Brain pericyte (primary cell): ENCODE data around the gene HSPA12A.

ENCODE experiments used
- DNase-seq: peaks from one replicate; pipeline ENCODE4 v3.0.0-alpha.2; 2012; ENCODE audit warnings: low read depth, low spot score

HSPA12A gene

GRCh38 chr10:116668446-116668845 is 73.9 kb downstream of the HSPA12A start:
- no peak for DNase-seq

- no peak for DNase-seq
Observed at GRCh38 chr10:116668018-116668417, 74.3 kb downstream of the HSPA12A start.

GRCh38 chr10:116667484-116667883 is 74.9 kb downstream of the HSPA12A start:
- no peak for DNase-seq

- no peak for DNase-seq
Observed at GRCh38 chr10:116665541-116666125, 76.7 kb downstream of the HSPA12A start.

- DNase-seq = no peak
Observed at GRCh38 chr10:116664631-116665030, 77.7 kb downstream of the HSPA12A start.

- DNase-seq = no peak
Observed at GRCh38 chr10:116663342-116663741, 79.0 kb downstream of the HSPA12A start.

- no peak for DNase-seq
Observed at GRCh38 chr10:116660860-116661259, 81.5 kb downstream of the HSPA12A start.

- DNase-seq = no peak
Observed at GRCh38 chr10:116659049-116659670, 83.2 kb downstream of the HSPA12A start.

GRCh38 chr10:116657863-116658551 is 84.4 kb downstream of the HSPA12A start:
- no peak for DNase-seq

- no peak for DNase-seq
Observed at GRCh38 chr10:116656044-116656443, 86.3 kb downstream of the HSPA12A start.

GRCh38 chr10:116655568-116655967 is 86.8 kb downstream of the HSPA12A start:
- no peak for DNase-seq

- DNase-seq = no peak
Observed at GRCh38 chr10:116654816-116655215, 87.5 kb downstream of the HSPA12A start.

GRCh38 chr10:116653885-116654284 is 88.5 kb downstream of the HSPA12A start:
- no peak for DNase-seq

GRCh38 chr10:116648903-116649302 is 93.5 kb downstream of the HSPA12A start:
- DNase-seq = no peak

- no peak for DNase-seq
Observed at GRCh38 chr10:116646502-116646901, 95.9 kb downstream of the HSPA12A start.

- no peak for DNase-seq
Observed at GRCh38 chr10:116637830-116638229, 104.5 kb downstream of the HSPA12A start.

- DNase-seq = no peak
Observed at GRCh38 chr10:116636976-116637375, 105.4 kb downstream of the HSPA12A start.

- DNase-seq = no peak
Observed at GRCh38 chr10:116636385-116636784, 106.0 kb downstream of the HSPA12A start.

GRCh38 chr10:116634126-116634975 is 108.0 kb downstream of the HSPA12A start:
- no peak for DNase-seq

GRCh38 chr10:116633216-116633600 is 109.2 kb downstream of the HSPA12A start:
- no peak for DNase-seq

- DNase-seq = no peak
Observed at GRCh38 chr10:116632596-116633215, 109.7 kb downstream of the HSPA12A start.

- DNase-seq = no peak
Observed at GRCh38 chr10:116631871-116632295, 110.5 kb downstream of the HSPA12A start.
